Neutrophil (primary cell): ENCODE measurements around the gene NACC2.

Experiments used
- H3K27ac ChIP-seq: fragments of 200-600 bp; sonication (generic); 2 replicates; pipeline ENCODE4 v1.5.1; 2016; ENCODE audit warnings: mild to moderate bottlenecking, moderate library complexity
- H3K27me3 ChIP-seq: fragments of 200-600 bp; sonication (generic); 2 replicates; pipeline ENCODE4 v1.6.0; 2016; ENCODE audit warnings: mild to moderate bottlenecking
- H3K36me3 ChIP-seq: fragments of 200-600 bp; sonication (generic); 2 replicates; pipeline ENCODE4 v1.5.1; 2017
- H3K4me1 ChIP-seq, 2 experiments: fragments of 200-600 bp in 1 of 2; sonication (generic) in 1 of 2; 1 replicate in 1 of 2; 2 replicates in 1 of 2; pipeline versions ENCODE4 v1.5.1 to v1.6.1; 2013 to 2016; ENCODE audit warnings: low read depth in 1 of 2, low read length in 1 of 2, mild to moderate bottlenecking in 1 of 2, moderate library complexity in 1 of 2; ENCODE audit not compliant: control insufficient read depth in 1 of 2, insufficient read depth in 1 of 2
- H3K4me3 ChIP-seq, 2 experiments: fragments of 200-600 bp in 1 of 2; sonication (generic) in 1 of 2; 1 replicate in 1 of 2; 2 replicates in 1 of 2; pipeline ENCODE4 v1.5.1; 2013 to 2016; ENCODE audit warnings: low read depth in 1 of 2, low read length in 1 of 2, mild to moderate bottlenecking in 1 of 2, moderate library complexity in 1 of 2
- H3K9me3 ChIP-seq: fragments of 200-600 bp; sonication (generic); 2 replicates; pipeline ENCODE4 v1.5.1; 2016
- TF ChIP-seq, protein P1 (sequence below): fragments of 200-600 bp; sonication (generic); IDR thresholded peaks from 2 replicates; pipeline ENCODE4 v1.5.1; 2016; ENCODE audit warnings: antibody characterized with exemption

NACC2 gene

GRCh38 chr9:135985889-135986288, 109.2 kb downstream of the NACC2 start:
- Histone ChIP-seq H3K9me3 (no peaks in the 10 kb centered on the region), H3K4me1 (peaks cover 5 to 12% of the 10 kb centered on the region in 2 experiments), H3K27me3 (peaks cover 47% of the 10 kb centered on the region)

DNA sequence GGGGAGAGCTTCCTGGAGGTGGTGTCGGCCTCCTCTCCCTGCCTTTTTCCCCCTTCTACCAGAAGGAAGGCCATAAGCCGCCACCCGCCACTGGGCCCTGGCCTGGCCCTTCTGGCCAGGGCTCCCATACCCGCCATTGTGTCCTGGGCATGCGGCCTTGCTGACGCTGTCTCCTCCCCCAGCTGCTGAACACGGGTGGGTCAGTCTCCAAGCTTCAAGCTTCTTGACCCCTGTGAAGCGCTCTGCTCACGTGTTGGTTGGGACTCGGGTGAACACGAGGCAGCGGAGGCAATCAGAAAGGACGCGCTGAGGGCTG, 109.7 kb downstream of the NACC2 start:
- H3K4me1 ChIP-seq: peaks cover 3 to 8% of the 10 kb centered on the region in 2 experiments
- H3K27me3 ChIP-seq: peaks cover 47% of the 10 kb centered on the region
- H3K9me3 ChIP-seq: no peaks in the 10 kb centered on the region
- H3K27ac ChIP-seq: no peak overlapping the region
- no peak overlapping the region for H3K4me3 ChIP-seq
- TF ChIP-seq, protein P1, sequence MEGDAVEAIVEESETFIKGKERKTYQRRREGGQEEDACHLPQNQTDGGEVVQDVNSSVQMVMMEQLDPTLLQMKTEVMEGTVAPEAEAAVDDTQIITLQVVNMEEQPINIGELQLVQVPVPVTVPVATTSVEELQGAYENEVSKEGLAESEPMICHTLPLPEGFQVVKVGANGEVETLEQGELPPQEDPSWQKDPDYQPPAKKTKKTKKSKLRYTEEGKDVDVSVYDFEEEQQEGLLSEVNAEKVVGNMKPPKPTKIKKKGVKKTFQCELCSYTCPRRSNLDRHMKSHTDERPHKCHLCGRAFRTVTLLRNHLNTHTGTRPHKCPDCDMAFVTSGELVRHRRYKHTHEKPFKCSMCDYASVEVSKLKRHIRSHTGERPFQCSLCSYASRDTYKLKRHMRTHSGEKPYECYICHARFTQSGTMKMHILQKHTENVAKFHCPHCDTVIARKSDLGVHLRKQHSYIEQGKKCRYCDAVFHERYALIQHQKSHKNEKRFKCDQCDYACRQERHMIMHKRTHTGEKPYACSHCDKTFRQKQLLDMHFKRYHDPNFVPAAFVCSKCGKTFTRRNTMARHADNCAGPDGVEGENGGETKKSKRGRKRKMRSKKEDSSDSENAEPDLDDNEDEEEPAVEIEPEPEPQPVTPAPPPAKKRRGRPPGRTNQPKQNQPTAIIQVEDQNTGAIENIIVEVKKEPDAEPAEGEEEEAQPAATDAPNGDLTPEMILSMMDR: no peak
- H3K36me3 ChIP-seq: no peaks in the 10 kb centered on the region

More at GRCh38 chr9:135985889-135986288, 109.2 kb downstream of the NACC2 start:
- Histone ChIP-seq H3K27ac (no peak overlapping the region), H3K36me3 (no peaks in the 10 kb centered on the region), H3K4me3 (no peak overlapping the region)
- TF ChIP-seq, protein P1: no peak

GRCh38 chr9:135984072-135984710, 110.9 kb downstream of the NACC2 start:
- H3K36me3 ChIP-seq: no peaks in the 10 kb centered on the region
- H3K27me3 ChIP-seq: peaks cover 47% of the 10 kb centered on the region
- no peak overlapping the region for H3K4me3 ChIP-seq
- no peaks in the 10 kb centered on the region for H3K9me3 ChIP-seq
- TF ChIP-seq, protein P1: no peak
- no peaks in the 10 kb centered on the region for H3K4me1 ChIP-seq
- H3K27ac ChIP-seq: no peak overlapping the region

GRCh38 chr9:135983208-135984071, 111.6 kb downstream of the NACC2 start:
- H3K27ac ChIP-seq: no peak overlapping the region
- no peaks in the 10 kb centered on the region for H3K4me1 ChIP-seq
- no peak overlapping the region for H3K4me3 ChIP-seq
- peaks cover 47% of the 10 kb centered on the region for H3K27me3 ChIP-seq
- H3K36me3 ChIP-seq: no peaks in the 10 kb centered on the region
- TF ChIP-seq, protein P1: no peak
- no peaks in the 10 kb centered on the region for H3K9me3 ChIP-seq

GRCh38 chr9:135982499-135983207, 112.4 kb downstream of the NACC2 start:
- Histone ChIP-seq H3K4me3 (no peak overlapping the region), H3K4me1 (no peaks in the 10 kb centered on the region), H3K27ac (no peak overlapping the region), H3K36me3 (no peaks in the 10 kb centered on the region), H3K27me3 (peaks cover 43% of the 10 kb centered on the region), H3K9me3 (no peaks in the 10 kb centered on the region)
- TF ChIP-seq, protein P1: no peak
